Left lung (tissue), 10 donors: ENCODE results near the gene DENND1A. TPM values are rescaled to one million over a fixed set of nuclear protein-coding genes. Genes with fewer than 3 reads are reported as not detected.
"Not testable (repeated sequence)": the region's sequence is repeated elsewhere in the genome, so short reads cannot be mapped to it uniquely, and the experiment has no call there.

Experiments used
- ATAC-seq: fragments of 200-7000 bp; cut with Tn5 transposase; one replicate; pipeline ENCODE4 v1.9.1; 2020; ENCODE audit warnings: moderate library complexity
- DNase-seq, 4 donors: peaks; one replicate each; pipeline ENCODE4 v3.0.0-alpha.2; 2013 to 2020
- H3K27ac ChIP-seq, 2 donors: fragments of 200-600 bp; sonication (generic) in 1 of 2; one replicate each; pipeline versions ENCODE4 v1.5.0 to v1.8.0; 2020 to 2021
- H3K27me3 ChIP-seq, 2 donors: fragments of 200-600 bp; sonication (generic) in 1 of 2; one replicate each; pipeline versions ENCODE4 v1.5.0 to v1.8.0; 2020 to 2021
- H3K36me3 ChIP-seq, 2 donors: fragments of 200-600 bp; sonication (generic) in 1 of 2; one replicate each; pipeline versions ENCODE4 v1.5.0 to v1.8.0; 2020 to 2021
- H3K4me1 ChIP-seq, 2 donors: fragments of 200-600 bp; one replicate each; pipeline ENCODE4 v1.8.0; 2021
- H3K4me3 ChIP-seq, 2 donors: fragments of 200-600 bp; sonication (generic) in 1 of 2; one replicate each; pipeline versions ENCODE4 v1.5.0 to v1.8.0; 2020 to 2021; ENCODE audit warnings: mild to moderate bottlenecking in 1 of 2
- H3K9me3 ChIP-seq, 2 donors: fragments of 200-600 bp; sonication (generic) in 1 of 2; one replicate each; pipeline versions ENCODE4 v1.5.0 to v1.8.0; 2020 to 2021
- intact Hi-C, 2 donors: fragments of 100-400 bp; cut with DNase I; formaldehyde crosslinking; loops; one replicate each; pipeline versions ENCODE4 v1.11.2 to v1.14.2; 2022
- polyA plus RNA-seq, 6 donors: library from polyadenylated mRNA; unstranded; fragments of 120-200 nt; gene quantifications; one replicate each; pipeline ENCODE4 v1.2.1, GENCODE V29; 2013; ENCODE audit not compliant: insufficient read length in 6 of 6
- total RNA-seq, 2 donors: library from RNA; stranded (reverse); fragmentation: NEBNext Ultra II Directional; extraction: Animal tissue kit (Norgen Biotek cat#: 25700); gene quantifications; one replicate each; pipeline ENCODE4 v1.2.1, GENCODE V29; 2021
- TF ChIP-seq, protein P1 (sequence below), 2 donors: fragments of 200-600 bp; sonication (generic) in 1 of 2; IDR thresholded peaks; one replicate each; pipeline versions ENCODE4 v1.5.0 to v1.8.0; 2021; ENCODE audit warnings: antibody characterized with exemption in 2 of 2
- donor health status: DM: no; HTN: yes; CAD: no.
- donor health status: DM: no; HTN: no; CAD: no.

The DENND1A gene
- total and polyA plus RNA-seq, 8 donors, result 8.3 to 23.2 (median 9.7) TPM

DNA sequence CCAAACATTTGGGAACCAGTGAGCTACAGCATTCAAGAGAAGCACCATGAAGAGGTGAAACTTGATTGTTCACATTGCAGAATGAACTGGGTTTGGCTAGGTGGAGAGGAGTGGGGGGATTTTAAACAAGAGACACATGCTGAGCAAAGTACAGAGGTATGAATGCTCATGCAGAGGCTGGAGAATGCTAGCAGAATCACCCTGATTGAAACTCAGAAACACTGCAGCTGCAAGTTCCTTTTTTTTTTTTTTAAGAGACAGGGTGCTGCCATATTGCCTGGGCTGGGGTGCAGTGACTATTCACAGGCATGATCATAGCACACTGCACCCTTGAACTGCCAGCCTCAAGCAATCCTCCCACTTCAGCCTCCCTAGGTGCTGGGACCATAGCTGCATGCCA lies 35.1 kb downstream of the DENND1A start:
- ATAC-seq (no peak), DNase-seq (no peak)
- intact Hi-C loops, result no loop called here
- Histone ChIP-seq H3K9me3 (no peaks in the 10 kb centered on the region), H3K27ac (no peak overlapping the region), H3K27me3 (no peaks in the 10 kb centered on the region), H3K4me1 (no peaks in the 10 kb centered on the region), H3K36me3 (no peaks in the 10 kb centered on the region), H3K4me3 (no peak overlapping the region)
- TF ChIP-seq, protein P1, sequence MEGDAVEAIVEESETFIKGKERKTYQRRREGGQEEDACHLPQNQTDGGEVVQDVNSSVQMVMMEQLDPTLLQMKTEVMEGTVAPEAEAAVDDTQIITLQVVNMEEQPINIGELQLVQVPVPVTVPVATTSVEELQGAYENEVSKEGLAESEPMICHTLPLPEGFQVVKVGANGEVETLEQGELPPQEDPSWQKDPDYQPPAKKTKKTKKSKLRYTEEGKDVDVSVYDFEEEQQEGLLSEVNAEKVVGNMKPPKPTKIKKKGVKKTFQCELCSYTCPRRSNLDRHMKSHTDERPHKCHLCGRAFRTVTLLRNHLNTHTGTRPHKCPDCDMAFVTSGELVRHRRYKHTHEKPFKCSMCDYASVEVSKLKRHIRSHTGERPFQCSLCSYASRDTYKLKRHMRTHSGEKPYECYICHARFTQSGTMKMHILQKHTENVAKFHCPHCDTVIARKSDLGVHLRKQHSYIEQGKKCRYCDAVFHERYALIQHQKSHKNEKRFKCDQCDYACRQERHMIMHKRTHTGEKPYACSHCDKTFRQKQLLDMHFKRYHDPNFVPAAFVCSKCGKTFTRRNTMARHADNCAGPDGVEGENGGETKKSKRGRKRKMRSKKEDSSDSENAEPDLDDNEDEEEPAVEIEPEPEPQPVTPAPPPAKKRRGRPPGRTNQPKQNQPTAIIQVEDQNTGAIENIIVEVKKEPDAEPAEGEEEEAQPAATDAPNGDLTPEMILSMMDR (IDR thresholded peaks at IDR 0.05), result no peak

DNA sequence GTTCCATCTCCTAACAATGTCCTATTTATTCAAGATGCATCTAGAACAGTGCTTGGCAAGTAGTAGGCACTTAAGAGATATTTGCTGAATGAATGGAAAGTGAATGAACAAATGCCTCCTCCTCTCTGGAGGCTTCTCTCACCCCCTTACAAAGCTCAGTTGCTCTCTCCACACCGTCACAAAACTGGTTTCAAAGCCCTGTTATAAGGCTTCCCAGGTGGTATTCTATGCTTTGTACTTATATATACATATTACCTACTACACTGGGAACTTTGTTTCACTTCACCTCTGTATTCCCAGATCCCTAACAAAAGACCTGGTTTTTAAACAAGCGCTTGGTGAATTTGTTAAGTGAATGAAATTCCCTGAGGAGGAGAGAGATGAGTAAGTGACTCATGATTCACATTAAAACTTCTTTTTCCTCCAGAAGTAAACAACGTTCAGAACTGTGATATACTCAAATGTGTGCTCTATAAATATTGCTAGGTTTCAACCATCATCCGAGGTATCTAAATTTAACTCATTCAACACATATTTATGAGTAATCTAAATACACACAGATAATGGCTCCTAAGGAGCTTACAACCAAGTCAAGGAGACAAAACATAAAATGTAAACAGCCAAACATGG lies 36.0 kb downstream of the DENND1A start:
- Histone ChIP-seq H3K36me3 (no peaks in the 10 kb centered on the region), H3K27me3 (no peaks in the 10 kb centered on the region), H3K4me3 (no peak overlapping the region), H3K9me3 (no peaks in the 10 kb centered on the region), H3K27ac (no peak overlapping the region), H3K4me1 (no peaks in the 10 kb centered on the region)
- ATAC-seq, result no peak
- intact Hi-C loops, result no loop called here
- no peak for DNase-seq
- TF ChIP-seq, protein P1 (IDR thresholded peaks at IDR 0.05), result no peak

DNA sequence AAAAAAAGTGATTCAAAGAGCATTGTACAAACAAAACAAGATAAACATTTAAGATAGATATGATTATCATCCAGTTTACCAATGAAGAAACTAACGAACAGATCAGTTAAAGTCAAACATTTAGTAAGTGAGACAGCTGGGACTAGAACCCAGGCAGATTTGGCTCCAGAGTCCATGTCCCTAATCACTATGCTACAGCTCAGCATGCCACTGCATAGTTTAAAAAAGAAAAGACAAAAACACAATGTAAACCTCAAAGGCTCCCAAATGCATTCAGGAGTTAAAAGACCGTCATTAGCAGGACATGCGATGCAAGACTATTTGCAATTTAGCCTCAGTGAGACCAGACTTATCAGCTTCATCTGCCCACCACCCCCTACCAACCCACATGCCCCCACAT lies 36.8 kb downstream of the DENND1A start:
- H3K9me3 ChIP-seq, result no peaks in the 10 kb centered on the region
- intact Hi-C loops, result no loop called here
- no peak overlapping the region for H3K27ac ChIP-seq
- DNase-seq (no peak), ATAC-seq (no peak)
- H3K36me3 ChIP-seq, result no peaks in the 10 kb centered on the region
- TF ChIP-seq, protein P1 (IDR thresholded peaks at IDR 0.05), result no peak
- no peaks in the 10 kb centered on the region for H3K27me3 ChIP-seq
- no peaks in the 10 kb centered on the region for H3K4me1 ChIP-seq
- no peak overlapping the region for H3K4me3 ChIP-seq

DNA sequence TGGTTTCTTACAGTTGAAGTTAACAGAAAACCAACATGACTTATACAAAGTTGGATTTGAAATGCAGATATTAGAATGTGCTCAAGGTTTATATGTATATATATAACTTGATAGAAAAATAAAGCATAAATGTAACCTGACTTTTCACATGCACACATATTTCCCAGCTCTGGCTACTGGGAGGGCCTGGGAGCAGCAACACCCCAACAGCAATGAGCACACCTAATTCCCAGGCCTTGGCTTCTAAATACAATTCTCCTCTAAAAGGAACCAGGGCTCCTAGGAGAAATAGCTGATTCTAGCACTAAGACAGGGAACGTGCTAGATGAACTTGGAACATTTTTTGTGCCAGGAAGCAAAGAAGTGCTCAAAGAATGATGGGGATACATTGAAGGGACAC lies 42.1 kb downstream of the DENND1A start:
- Histone ChIP-seq H3K27me3 (no peaks in the 10 kb centered on the region), H3K36me3 (no peaks in the 10 kb centered on the region), H3K4me1 (no peaks in the 10 kb centered on the region), H3K4me3 (no peak overlapping the region), H3K9me3 (no peaks in the 10 kb centered on the region), H3K27ac (no peak overlapping the region)
- ATAC-seq, result no peak
- DNase-seq, result no peak
- intact Hi-C loops, result no loop called here
- TF ChIP-seq, protein P1 (IDR thresholded peaks at IDR 0.05), result no peak

DNA sequence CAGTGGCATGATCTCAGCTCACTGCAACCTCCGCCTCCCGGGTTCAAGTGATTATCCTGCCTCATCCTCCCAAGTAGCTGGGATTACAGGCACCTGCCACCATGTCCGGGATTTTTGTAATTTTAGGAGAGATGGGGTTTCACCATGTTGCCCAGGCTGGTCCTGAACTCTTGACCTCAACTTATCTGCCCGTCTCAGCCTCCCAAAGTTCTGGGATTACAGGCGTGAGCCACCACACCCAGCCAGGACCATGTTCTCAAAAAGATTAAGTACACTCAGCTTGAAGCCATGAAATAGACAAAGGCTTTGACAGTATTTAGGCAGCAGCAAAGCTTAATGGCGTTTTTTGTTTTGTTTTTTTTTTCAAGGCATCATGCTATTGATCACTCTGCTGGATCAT lies 44.1 kb downstream of the DENND1A start:
- intact Hi-C loops, H3K9me3 ChIP-seq, H3K36me3 ChIP-seq, ATAC-seq, H3K4me3 ChIP-seq, H3K27me3 ChIP-seq, H3K4me1 ChIP-seq, DNase-seq, H3K27ac ChIP-seq: not testable (repeated sequence)

DNA sequence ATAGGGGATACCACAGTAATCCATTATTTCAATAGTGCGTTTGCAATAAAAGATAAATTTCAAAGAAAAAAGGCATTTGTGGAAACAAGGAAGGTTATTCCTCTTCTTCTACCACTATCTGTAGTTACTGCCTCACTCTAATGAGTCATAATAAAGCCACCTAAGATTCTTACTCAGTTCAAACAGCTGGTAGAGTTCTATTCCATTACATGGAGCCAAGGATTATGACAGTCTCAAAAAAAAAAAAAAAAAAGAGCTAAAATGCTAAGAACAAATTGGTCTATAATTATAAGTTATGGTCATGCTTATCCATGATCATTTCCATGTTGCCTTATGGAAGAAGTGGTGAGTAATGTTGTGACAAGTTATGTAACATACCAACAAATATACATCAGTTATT lies 46.3 kb downstream of the DENND1A start:
- TF ChIP-seq, protein P1 (IDR thresholded peaks at IDR 0.05), result no peak
- no peak for ATAC-seq
- Histone ChIP-seq H3K9me3 (no peaks in the 10 kb centered on the region), H3K27me3 (no peaks in the 10 kb centered on the region), H3K4me3 (no peak overlapping the region), H3K27ac (no peak overlapping the region), H3K4me1 (no peaks in the 10 kb centered on the region), H3K36me3 (no peaks in the 10 kb centered on the region)
- no peak for DNase-seq
- intact Hi-C loops, result no loop called here
